NCI-H748 treated with DMSO at 0.1 percent for 48 hours (cell line): ENCODE data around the gene TMEM272.
"Not testable (repeated sequence)": the region's sequence is repeated elsewhere in the genome, so short reads cannot be mapped to it uniquely, and the experiment has no call there.

Experiments
- DNase-seq: peaks from one replicate; lab custom pipeline; 2025; lab: John Stamatoyannopoulos, UW

The TMEM272 gene

GRCh38 chr13:51824712-51825111 is 20.3 kb downstream of the TMEM272 start:
- not testable (repeated sequence) for DNase-seq

GRCh38 chr13:51823863-51824262 is 21.1 kb downstream of the TMEM272 start:
- DNase-seq = no peak

GRCh38 chr13:51823359-51823758 is 21.6 kb downstream of the TMEM272 start:
- no peak for DNase-seq

GRCh38 chr13:51822106-51822815 is 22.7 kb downstream of the TMEM272 start:
- no peak for DNase-seq

GRCh38 chr13:51821606-51822005 is 23.4 kb downstream of the TMEM272 start:
- DNase-seq = no peak

GRCh38 chr13:51820016-51820597 is 24.9 kb downstream of the TMEM272 start:
- no peak for DNase-seq

- DNase-seq = no peak
Measured at GRCh38 chr13:51819544-51819943, 25.4 kb downstream of the TMEM272 start.

GRCh38 chr13:51818781-51819511 is 26.0 kb downstream of the TMEM272 start:
- no peak for DNase-seq

GRCh38 chr13:51818276-51818675 is 26.7 kb downstream of the TMEM272 start:
- no peak for DNase-seq

- no peak for DNase-seq
Measured at GRCh38 chr13:51817717-51818116, 27.3 kb downstream of the TMEM272 start.

- no peak for DNase-seq
Measured at GRCh38 chr13:51816604-51817249, 28.2 kb downstream of the TMEM272 start.

GRCh38 chr13:51815848-51816247 is 29.1 kb downstream of the TMEM272 start:
- no peak for DNase-seq

- DNase-seq = peak; percentile 48
Measured at GRCh38 chr13:51814825-51815650, 29.9 kb downstream of the TMEM272 start.

- DNase-seq = no peak
Measured at GRCh38 chr13:51814071-51814470, 30.9 kb downstream of the TMEM272 start.

- DNase-seq = no peak
Measured at GRCh38 chr13:51811920-51812451, 33.0 kb downstream of the TMEM272 start.

GRCh38 chr13:51811046-51811445 is 33.9 kb downstream of the TMEM272 start:
- no peak for DNase-seq

- no peak for DNase-seq
Measured at GRCh38 chr13:51808811-51809210, 36.2 kb downstream of the TMEM272 start.

- no peak for DNase-seq
Measured at GRCh38 chr13:51807041-51807440, 37.9 kb downstream of the TMEM272 start.

- no peak for DNase-seq
Measured at GRCh38 chr13:51806566-51806965, 38.4 kb downstream of the TMEM272 start.

- no peak for DNase-seq
Measured at GRCh38 chr13:51805925-51806324, 39.1 kb downstream of the TMEM272 start.

GRCh38 chr13:51805313-51805712 is 39.7 kb downstream of the TMEM272 start:
- no peak for DNase-seq
